Measurements from ENCODE around the gene PAWR.

Gene PAWR

GRCh38 chr12:79674629-79675028, 16.1 kb downstream of the PAWR start:
- Histone ChIP-seq H3K9me3 (ENCODE audit: insufficient read depth, low read depth, low read length) (no peaks in the 10 kb centered on the region), H3K23ac (ENCODE audit: low read length) (no peak overlapping the region), H3K4me1 (ENCODE audit: control insufficient read depth in 1 of 2, insufficient read depth in 2 of 2, low read length in 2 of 2) (no peaks in the 10 kb centered on the region), H2BK5ac (ENCODE audit: low read depth, low read length, poor library complexity) (no peak overlapping the region), H3K9ac (ENCODE audit: low read length) (no peak overlapping the region), H2BK12ac (ENCODE audit: low read length) (no peak overlapping the region), H4K91ac (ENCODE audit: low read depth, low read length) (no peak overlapping the region), H2AK5ac (ENCODE audit: low read length) (no peak overlapping the region), H3K4me3 (ENCODE audit: low read depth, low read length) (no peak overlapping the region), H3K79me2 (ENCODE audit: control insufficient read depth, insufficient read depth, low read length, poor library complexity) (peaks cover 12% of the 10 kb centered on the region), H3K18ac (ENCODE audit: low read length) (no peak overlapping the region), H3K4ac (ENCODE audit: low read depth, low read length) (peak overlapping the region; percentile 94), H4K8ac (ENCODE audit: low read depth, low read length) (no peak overlapping the region), H3K79me1 (ENCODE audit: low read length) (no peaks in the 10 kb centered on the region), H2BK120ac (ENCODE audit: insufficient read depth, low read length, poor library complexity) (no peak overlapping the region), H3K36me3 (ENCODE audit: control insufficient read depth in 1 of 2, insufficient read depth in 2 of 2, low read length in 2 of 2) (peaks cover 0 to 2% of the 10 kb centered on the region in 2 experiments), H3K27me3 (ENCODE audit: insufficient read depth, low read length) (no peaks in the 10 kb centered on the region), H3K14ac (ENCODE audit: low read length) (no peak overlapping the region), H4K12ac (ENCODE audit: low read depth, low read length) (no peak overlapping the region), H3K27ac (ENCODE audit: low read depth, low read length) (no peak overlapping the region), H3K4me2 (ENCODE audit: low read length) (no peak overlapping the region), H2AFZ (ENCODE audit: insufficient read depth, low read length, poor library complexity) (no peak overlapping the region)
- peak in 1 of 2 donors; percentile 34 for DNase-seq
- WGBS (ENCODE audit: extremely low coverage, insufficient coverage, insufficient read length), result no CpG with 5 or more reads among the region's 3 CpGs

GRCh38 chr12:79673354-79673753, 17.4 kb downstream of the PAWR start:
- no peak overlapping the region for H3K27ac ChIP-seq (ENCODE audit: low read depth, low read length)
- H2AFZ ChIP-seq (ENCODE audit: insufficient read depth, low read length, poor library complexity), result no peak overlapping the region
- H3K79me1 ChIP-seq (ENCODE audit: low read length), result no peaks in the 10 kb centered on the region
- no peak overlapping the region for H3K9ac ChIP-seq (ENCODE audit: low read length)
- H3K36me3 ChIP-seq (ENCODE audit: control insufficient read depth in 1 of 2, insufficient read depth in 2 of 2, low read length in 2 of 2), result peaks cover 0 to 2% of the 10 kb centered on the region in 2 experiments
- no peak overlapping the region for H4K12ac ChIP-seq (ENCODE audit: low read depth, low read length)
- peaks cover 3% of the 10 kb centered on the region in 2 experiments for H3K4me1 ChIP-seq (ENCODE audit: control insufficient read depth in 1 of 2, insufficient read depth in 2 of 2, low read length in 2 of 2)
- no CpG with 5 or more reads among the region's 4 CpGs for WGBS (ENCODE audit: extremely low coverage, insufficient coverage, insufficient read length)
- H3K27me3 ChIP-seq (ENCODE audit: insufficient read depth, low read length), result no peaks in the 10 kb centered on the region
- no peak overlapping the region for H2AK5ac ChIP-seq (ENCODE audit: low read length)
- no peaks in the 10 kb centered on the region for H3K9me3 ChIP-seq (ENCODE audit: insufficient read depth, low read depth, low read length)
- H3K79me2 ChIP-seq (ENCODE audit: control insufficient read depth, insufficient read depth, low read length, poor library complexity), result peaks cover 11% of the 10 kb centered on the region
- H3K4ac ChIP-seq (ENCODE audit: low read depth, low read length), result peak overlapping the region; percentile 76
- DNase-seq, result no peak
- H3K4me3 ChIP-seq (ENCODE audit: low read depth, low read length), result no peak overlapping the region
- no peak overlapping the region for H3K14ac ChIP-seq (ENCODE audit: low read length)
- no peak overlapping the region for H3K4me2 ChIP-seq (ENCODE audit: low read length)
- no peak overlapping the region for H4K8ac ChIP-seq (ENCODE audit: low read depth, low read length)
- H3K23ac ChIP-seq (ENCODE audit: low read length), result no peak overlapping the region
- H2BK12ac ChIP-seq (ENCODE audit: low read length), result no peak overlapping the region
- no peak overlapping the region for H4K91ac ChIP-seq (ENCODE audit: low read depth, low read length)
- H2BK120ac ChIP-seq (ENCODE audit: insufficient read depth, low read length, poor library complexity), result no peak overlapping the region
- H3K18ac ChIP-seq (ENCODE audit: low read length), result no peak overlapping the region
- no peak overlapping the region for H2BK5ac ChIP-seq (ENCODE audit: low read depth, low read length, poor library complexity)

GRCh38 chr12:79668113-79668512, 22.7 kb downstream of the PAWR start:
- Histone ChIP-seq H4K12ac (ENCODE audit: low read depth, low read length) (no peak overlapping the region), H3K4ac (ENCODE audit: low read depth, low read length) (peak overlapping the region; percentile 64), H3K4me2 (ENCODE audit: low read length) (no peak overlapping the region), H2AFZ (ENCODE audit: insufficient read depth, low read length, poor library complexity) (no peak overlapping the region), H3K14ac (ENCODE audit: low read length) (no peak overlapping the region), H3K23ac (ENCODE audit: low read length) (no peak overlapping the region), H3K9ac (ENCODE audit: low read length) (no peak overlapping the region), H2BK5ac (ENCODE audit: low read depth, low read length, poor library complexity) (no peak overlapping the region), H3K4me1 (ENCODE audit: control insufficient read depth in 1 of 2, insufficient read depth in 2 of 2, low read length in 2 of 2) (peaks cover 7 to 8% of the 10 kb centered on the region in 2 experiments), H2BK12ac (ENCODE audit: low read length) (no peak overlapping the region), H4K8ac (ENCODE audit: low read depth, low read length) (no peak overlapping the region), H3K36me3 (ENCODE audit: control insufficient read depth in 1 of 2, insufficient read depth in 2 of 2, low read length in 2 of 2) (peaks cover 2 to 4% of the 10 kb centered on the region in 2 experiments), H2AK5ac (ENCODE audit: low read length) (no peak overlapping the region), H3K18ac (ENCODE audit: low read length) (no peak overlapping the region), H3K9me3 (ENCODE audit: insufficient read depth, low read depth, low read length) (no peaks in the 10 kb centered on the region), H3K79me1 (ENCODE audit: low read length) (no peaks in the 10 kb centered on the region), H3K27ac (ENCODE audit: low read depth, low read length) (no peak overlapping the region), H3K79me2 (ENCODE audit: control insufficient read depth, insufficient read depth, low read length, poor library complexity) (peaks cover 7% of the 10 kb centered on the region), H3K27me3 (ENCODE audit: insufficient read depth, low read length) (no peaks in the 10 kb centered on the region), H3K4me3 (ENCODE audit: low read depth, low read length) (no peak overlapping the region), H2BK120ac (ENCODE audit: insufficient read depth, low read length, poor library complexity) (no peak overlapping the region), H4K91ac (ENCODE audit: low read depth, low read length) (no peak overlapping the region)
- DNase-seq, result no peak
- WGBS (ENCODE audit: extremely low coverage, insufficient coverage, insufficient read length), result no CpG with 5 or more reads among the region's 4 CpGs

GRCh38 chr12:79665212-79665887, 25.4 kb downstream of the PAWR start:
- Histone ChIP-seq H3K36me3 (ENCODE audit: control insufficient read depth in 1 of 2, insufficient read depth in 2 of 2, low read length in 2 of 2) (peaks cover 2 to 4% of the 10 kb centered on the region in 2 experiments), H2BK12ac (ENCODE audit: low read length) (no peak overlapping the region), H3K79me2 (ENCODE audit: control insufficient read depth, insufficient read depth, low read length, poor library complexity) (peaks cover 4% of the 10 kb centered on the region), H3K18ac (ENCODE audit: low read length) (no peak overlapping the region), H3K9ac (ENCODE audit: low read length) (no peak overlapping the region), H3K23ac (ENCODE audit: low read length) (no peak overlapping the region), H2AFZ (ENCODE audit: insufficient read depth, low read length, poor library complexity) (no peak overlapping the region), H4K8ac (ENCODE audit: low read depth, low read length) (no peak overlapping the region), H3K27ac (ENCODE audit: low read depth, low read length) (no peak overlapping the region), H4K91ac (ENCODE audit: low read depth, low read length) (no peak overlapping the region), H3K9me3 (ENCODE audit: insufficient read depth, low read depth, low read length) (no peaks in the 10 kb centered on the region), H4K12ac (ENCODE audit: low read depth, low read length) (no peak overlapping the region), H3K4me3 (ENCODE audit: low read depth, low read length) (no peak overlapping the region), H3K4me1 (ENCODE audit: control insufficient read depth in 1 of 2, insufficient read depth in 2 of 2, low read length in 2 of 2) (peaks cover 7 to 8% of the 10 kb centered on the region in 2 experiments), H2BK120ac (ENCODE audit: insufficient read depth, low read length, poor library complexity) (no peak overlapping the region), H3K27me3 (ENCODE audit: insufficient read depth, low read length) (no peaks in the 10 kb centered on the region), H3K14ac (ENCODE audit: low read length) (no peak overlapping the region), H3K4ac (ENCODE audit: low read depth, low read length) (no peak overlapping the region), H2AK5ac (ENCODE audit: low read length) (no peak overlapping the region), H3K79me1 (ENCODE audit: low read length) (no peaks in the 10 kb centered on the region), H2BK5ac (ENCODE audit: low read depth, low read length, poor library complexity) (no peak overlapping the region), H3K4me2 (ENCODE audit: low read length) (no peak overlapping the region)
- DNase-seq, result no peak
- no CpG with 5 or more reads among the region's 4 CpGs for WGBS (ENCODE audit: extremely low coverage, insufficient coverage, insufficient read length)

All from trophoblast cell (in vitro differentiated cells and primary cell).